ENCODE results near the gene JAML.

The JAML gene

DNA sequence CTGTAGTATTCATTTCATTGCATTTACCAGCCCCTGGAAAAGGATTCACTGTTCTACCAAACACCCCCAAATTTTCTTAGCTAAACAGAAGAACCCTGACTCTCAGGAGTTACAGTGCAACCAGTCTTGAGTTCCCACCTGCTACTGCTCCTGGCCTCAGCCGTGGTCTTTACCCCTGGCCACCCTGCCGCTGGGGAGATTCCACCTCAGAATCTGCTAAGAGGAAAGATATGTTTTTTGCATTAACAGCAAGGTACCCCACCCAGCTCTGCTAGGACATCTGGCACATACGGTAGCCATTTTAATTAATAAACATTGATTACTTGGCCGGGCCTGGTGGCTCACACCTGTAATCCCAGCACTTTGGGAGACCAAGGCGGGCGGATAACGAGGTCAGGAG is 9.0 kb downstream of the JAML start:
- DNase-seq (ENCODE audit: low read depth) = no peak

GRCh38 chr11:118215262-118215661 is 9.5 kb downstream of the JAML start:
- no peak for DNase-seq (ENCODE audit: low read depth)

DNA sequence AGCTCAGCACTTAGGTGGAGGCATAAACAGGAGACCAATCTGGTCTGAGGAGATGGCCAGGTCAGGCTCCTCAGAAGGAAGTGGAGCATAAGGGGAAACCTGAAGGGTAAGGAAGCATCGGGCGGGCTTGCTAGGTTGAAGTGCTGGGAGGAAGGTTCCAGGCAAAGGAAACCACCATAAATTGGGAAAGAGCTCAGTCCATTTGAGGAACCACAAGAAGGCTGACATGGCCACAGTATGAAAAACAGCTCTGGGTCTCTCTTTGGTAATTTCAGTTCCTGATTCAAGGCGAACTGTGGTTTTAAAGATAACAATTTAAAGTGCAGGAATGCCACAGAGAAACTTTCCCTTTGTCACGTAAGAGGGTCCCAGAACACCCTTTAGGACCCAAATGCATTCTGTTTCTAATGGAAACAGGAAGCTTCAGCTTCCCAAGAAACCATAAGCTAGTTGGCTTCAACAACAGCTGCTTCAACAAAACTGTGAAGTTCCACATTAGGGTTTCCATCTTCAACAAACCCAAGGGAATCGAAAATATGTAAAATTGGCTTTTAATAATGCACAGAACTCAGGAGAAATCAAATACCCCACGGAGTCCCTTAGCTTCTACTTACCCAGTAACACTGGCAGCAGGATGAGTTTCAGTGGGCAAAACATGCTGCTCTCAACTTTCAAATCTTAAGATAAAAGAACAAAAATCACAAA is 10.4 kb downstream of the JAML start:
- no peak for DNase-seq (ENCODE audit: low read depth)

DNA sequence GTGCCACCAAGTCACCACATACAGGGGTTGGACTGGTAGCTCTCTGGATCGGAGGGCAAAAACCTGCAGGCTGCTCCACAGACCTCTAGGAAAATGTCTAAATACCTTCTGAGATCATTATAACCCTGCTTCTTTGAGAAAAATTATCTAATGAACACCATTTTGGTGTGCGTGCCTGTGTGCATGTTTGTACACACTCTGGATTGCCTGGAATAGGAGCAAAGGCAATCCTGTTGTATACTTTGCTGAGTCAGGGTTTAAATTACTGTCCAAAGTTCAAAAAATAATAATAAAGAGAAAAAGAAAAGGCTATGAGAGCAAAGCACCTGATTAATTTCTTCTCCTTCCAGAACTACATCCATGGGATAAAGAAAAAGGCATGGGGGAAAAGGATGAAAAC is 11.0 kb downstream of the JAML start:
- DNase-seq (ENCODE audit: low read depth) = no peak

DNA sequence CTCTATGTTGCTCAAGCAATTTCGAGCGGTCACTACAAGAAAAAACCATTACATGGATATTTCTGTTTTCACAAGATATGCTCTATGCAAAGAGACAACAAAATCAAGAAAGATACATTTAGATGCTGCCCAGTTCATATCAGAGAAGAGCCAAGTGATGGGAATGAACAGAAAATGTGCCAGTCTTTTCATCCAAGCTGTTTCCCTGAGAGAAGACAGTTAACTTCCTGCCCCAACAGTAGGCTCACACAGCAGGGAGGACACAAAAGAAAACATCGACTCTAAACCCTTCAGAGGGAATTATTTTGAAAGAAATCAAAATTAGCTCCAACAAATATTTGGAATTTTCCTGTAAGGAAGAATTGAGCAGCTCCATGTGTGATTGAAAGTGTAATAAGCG is 11.6 kb downstream of the JAML start:
- no peak for DNase-seq (ENCODE audit: low read depth)

- no peak for DNase-seq (ENCODE audit: low read depth)
These were observed 12.0 kb downstream of the JAML start for GRCh38 chr11:118212781-118213191.

DNA sequence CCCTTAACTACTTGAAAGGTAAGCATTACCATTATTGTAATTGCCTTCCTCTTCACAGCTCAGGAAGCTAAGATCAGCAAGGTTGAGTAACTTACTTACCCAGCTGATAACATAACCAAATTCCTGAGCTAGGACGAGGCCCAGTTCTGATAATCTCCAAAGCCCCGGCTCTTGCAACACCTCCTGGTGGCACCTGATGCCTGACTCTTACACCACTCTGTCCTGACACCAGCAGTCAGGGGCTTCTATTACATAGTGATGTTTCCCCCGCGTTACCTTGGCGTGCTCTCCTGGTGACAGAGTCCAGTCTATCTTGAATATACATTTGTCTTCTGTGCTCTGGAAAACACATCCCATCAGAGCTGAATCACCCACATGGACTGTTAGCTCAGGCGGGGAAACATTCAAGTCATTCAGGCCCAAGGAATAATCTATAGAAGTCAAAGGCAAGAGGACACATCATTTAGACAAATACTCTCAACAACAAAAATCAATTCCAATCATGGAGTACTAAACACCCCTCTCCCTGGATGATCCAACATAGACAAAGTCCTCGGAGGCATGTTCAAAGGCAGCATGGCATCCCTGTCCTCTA is 12.6 kb downstream of the JAML start:
- no peak for DNase-seq (ENCODE audit: low read depth)

GRCh38 chr11:118211006-118211405 is 13.8 kb downstream of the JAML start:
- no peak for DNase-seq (ENCODE audit: low read depth)

GRCh38 chr11:118210323-118210722 is 14.5 kb downstream of the JAML start:
- DNase-seq (ENCODE audit: low read depth) = no peak

- no peak for DNase-seq (ENCODE audit: low read depth)
These were observed 15.8 kb downstream of the JAML start for GRCh38 chr11:118209033-118209432.

DNA sequence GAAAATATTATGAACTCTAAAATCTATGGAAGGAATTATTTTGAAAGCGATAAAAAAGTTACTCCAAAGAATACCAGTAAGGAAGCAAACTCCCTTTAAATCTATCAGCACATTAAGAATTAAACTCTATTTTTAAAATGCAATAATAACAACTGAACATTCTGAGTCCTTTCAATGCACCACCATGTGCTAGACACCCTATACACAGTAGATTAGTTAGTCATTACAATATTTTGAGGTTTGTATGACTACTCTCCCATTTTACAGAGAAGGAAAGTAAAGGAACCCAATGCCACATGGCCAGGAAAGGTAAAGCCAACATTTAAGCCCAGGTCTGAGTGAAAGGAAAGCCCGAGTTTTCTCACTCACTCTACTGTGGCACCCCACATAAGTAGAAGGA is 17.7 kb downstream of the JAML start:
- DNase-seq (ENCODE audit: low read depth) = no peak

- no peak for DNase-seq (ENCODE audit: low read depth)
These were observed 18.3 kb downstream of the JAML start for GRCh38 chr11:118206391-118207031.

- no peak for DNase-seq (ENCODE audit: low read depth)
These were observed 19.0 kb downstream of the JAML start for GRCh38 chr11:118205606-118206378.

DNA sequence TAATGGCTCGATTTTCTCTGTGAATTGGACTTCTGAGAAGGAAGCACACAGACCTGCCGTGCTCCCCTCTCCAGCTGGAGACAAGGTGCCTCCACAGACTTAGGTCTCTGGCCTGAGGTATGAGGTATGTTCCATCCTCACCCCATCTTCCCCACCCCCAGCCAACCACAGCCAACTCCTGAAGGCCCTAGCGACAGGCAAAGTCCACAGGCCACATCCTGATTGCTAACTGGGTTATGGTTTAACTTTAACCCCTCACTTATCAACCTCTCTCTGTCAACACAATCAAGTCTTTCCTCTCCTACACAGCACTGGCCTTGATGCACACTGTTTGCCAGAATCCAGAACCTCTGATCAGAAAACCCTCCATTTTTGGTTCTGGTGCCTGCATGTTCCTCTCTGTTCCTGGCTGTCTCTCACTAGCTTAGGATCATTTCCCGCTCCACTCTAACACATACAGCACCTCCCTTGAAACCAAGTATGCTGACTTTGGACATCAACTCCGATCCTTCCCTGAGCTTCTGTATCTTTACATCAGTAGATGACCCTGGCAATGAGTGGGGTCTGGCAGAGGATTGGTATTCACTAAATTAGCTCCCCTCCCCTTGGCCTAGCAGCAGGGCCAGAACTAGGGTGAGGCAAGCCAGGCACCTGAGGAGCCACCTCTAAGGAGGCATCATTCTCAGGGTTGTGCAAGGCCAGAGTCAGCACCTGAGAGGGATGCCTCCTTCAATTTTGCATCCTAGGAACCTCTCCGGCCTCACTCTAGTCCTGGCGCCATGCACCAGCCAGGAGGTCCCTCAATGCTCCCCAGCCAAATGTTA is 22.0 kb downstream of the JAML start:
- DNase-seq (ENCODE audit: low read depth) = peak; percentile 40

- no peak for DNase-seq (ENCODE audit: low read depth)
These were observed 22.8 kb downstream of the JAML start for GRCh38 chr11:118201966-118202365.

- DNase-seq (ENCODE audit: low read depth) = no peak
These were observed 23.7 kb downstream of the JAML start for GRCh38 chr11:118200901-118201680.

DNA sequence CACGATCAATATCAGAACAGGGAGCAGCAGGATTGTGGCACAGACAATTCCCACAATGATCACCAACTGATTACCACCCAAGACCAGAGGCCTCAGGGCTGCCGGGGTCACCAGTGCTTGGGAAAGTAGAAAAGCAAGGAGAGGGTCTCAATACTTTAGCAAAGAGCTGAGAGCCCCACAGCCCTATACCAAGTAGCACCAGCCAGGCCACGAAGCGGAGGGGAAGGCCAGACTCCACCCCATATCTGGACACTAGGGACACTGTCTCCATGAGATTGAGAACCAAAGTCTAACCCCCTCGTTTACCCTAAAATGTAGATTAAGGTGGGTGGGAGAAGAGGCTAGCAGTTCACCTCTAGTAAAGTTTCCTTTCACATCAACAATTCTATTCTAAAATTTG is 24.3 kb downstream of the JAML start:
- DNase-seq (ENCODE audit: low read depth) = no peak

DNA sequence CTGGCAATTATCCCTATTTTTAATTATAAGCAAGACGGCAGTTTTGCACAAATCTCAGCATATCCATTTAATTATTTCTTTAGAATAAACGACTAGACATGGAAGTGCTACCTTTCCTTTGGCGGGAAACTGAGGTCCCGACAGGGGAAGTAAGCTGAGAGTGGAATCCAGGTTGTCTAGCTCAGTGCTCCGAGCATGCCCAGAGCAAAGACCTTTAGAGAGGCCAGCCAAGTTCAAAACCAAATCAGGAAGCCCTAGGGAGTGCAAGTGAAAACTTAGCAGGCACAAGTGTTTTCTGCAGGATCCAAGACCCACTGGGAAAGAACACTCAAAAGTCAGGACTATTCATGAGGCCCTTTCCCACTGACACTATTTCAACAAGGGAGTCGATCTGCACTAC is 25.7 kb downstream of the JAML start:
- no peak for DNase-seq (ENCODE audit: low read depth)

DNA sequence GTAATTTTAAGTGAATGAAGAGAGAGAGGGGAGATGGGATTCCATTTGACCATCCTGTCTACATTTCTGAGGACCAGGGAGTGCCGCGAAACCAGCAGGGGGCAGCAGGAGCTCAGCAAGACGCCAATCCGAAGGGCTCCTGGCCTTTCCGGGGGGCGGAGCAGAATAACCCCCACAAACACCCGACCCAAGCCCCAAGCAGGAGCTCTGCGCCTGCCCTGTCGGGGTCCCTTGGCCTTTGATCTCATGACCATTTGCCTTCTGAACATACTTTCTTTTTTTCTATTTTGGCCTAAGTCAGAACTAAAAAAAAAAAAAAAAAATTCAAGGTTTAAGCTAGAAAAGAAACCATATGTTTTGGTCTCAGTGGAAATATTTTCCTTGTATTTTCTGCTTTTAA is 26.4 kb downstream of the JAML start:
- DNase-seq (ENCODE audit: low read depth) = peak; percentile 67

GRCh38 chr11:118194835-118195627 is 29.8 kb downstream of the JAML start:
- no peak for DNase-seq (ENCODE audit: low read depth)
